Glomerular visceral epithelial cell (primary cell): ENCODE data around the gene FBXL20.

Experiments used
- DNase-seq: peaks from one replicate; pipeline ENCODE4 v3.0.0-alpha.2; 2016; ENCODE audit errors: extremely low spot score

Gene FBXL20

DNA sequence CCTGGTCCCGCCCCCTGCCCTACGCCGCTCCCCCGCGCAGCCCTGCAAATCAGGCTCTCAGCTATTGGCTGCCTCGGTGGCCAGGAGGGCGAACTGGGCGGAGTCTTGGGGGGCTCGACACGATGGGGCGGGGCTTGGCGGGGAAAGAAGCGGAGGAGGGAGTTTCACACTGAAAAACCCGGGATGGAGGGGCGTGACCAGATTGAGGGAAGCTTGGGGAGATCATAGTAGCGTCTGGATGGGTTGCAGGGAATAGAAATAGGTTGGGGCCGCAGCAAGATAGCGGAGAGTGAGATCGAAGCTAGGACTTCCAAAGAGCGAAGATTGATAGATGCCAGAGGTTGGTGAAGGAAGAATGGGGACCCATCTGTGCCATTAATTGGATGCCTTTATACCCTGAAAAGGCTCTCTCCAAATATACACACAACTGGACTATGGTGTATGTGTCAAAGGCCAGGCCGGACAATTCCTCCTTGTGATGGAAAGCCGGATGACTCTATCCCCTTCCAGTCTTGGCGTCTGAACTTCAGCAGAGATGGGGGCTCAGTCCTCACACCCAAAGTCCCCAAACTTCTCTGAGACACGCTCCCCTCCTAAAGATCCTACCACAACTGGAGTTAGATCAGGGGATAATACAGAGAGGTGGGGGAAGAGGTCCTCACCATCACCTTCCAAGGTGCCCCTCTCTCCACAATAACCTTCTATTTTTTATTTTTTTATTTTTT is 175.3 kb downstream of the FBXL20 start:
- no peak for DNase-seq

DNA sequence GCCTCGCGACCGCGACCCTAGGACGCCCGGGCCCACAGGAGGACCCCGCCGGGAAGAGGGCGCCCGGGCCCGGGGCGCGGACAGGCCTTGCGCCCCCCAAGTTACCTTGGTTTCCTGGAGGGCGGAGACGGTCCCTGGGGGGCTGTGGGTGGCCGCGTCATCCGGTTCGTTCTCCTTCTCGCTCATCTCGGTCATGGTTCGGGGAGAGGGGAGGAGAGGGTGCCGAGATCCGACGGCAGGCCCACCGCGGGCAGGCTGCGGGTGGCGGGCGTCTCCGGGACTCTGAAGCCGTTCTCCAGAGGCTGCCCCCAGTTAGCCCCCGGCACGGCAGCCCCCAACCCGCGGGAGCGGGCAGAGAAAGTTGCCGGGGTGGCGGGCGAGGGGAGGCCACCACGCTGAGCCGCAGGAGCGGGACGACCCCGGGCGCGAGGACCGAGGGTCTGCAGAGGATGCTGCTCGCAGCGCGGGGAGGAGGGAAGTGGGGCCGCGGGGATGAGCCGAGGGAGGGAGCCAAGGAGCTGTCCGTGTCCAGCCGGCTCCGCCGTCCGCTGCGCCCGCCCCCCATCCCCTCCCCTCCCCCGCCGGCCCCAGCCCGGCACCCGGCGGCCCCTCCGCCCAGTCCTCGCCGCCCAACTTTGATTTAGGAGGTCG is 176.0 kb downstream of the FBXL20 start, which contains the start of gene STAC2:
STAC2 (minus strand) TSS at position 638 of the 651 bp plus-strand sequence; CDS start at position 195, 443 bp downstream.
- no peak for DNase-seq

DNA sequence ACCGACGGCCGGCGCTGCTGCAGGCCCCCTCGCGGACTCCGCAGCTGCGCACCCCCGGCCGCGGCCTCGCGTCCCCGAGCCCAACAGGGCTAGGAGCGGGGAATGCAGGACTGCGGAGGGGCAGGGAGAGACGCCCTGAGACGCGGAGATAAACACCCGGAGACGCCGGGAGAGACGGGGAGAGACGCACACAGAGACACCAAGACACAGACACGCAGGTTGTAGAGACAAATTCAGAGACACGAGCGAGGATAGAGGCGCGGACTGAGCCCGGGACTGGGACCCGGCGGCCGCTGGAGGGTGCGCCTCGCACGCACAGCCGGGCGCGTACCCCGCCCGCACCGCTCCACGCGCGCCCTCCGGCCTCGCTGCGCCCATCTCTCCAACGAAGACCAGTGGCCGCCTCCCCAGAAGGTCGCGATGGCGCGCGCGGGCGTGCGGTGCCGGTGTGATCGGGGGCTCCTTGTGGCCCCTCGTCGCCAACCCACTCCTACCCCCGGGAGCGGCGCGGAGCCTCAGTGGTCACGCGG is 176.6 kb downstream of the FBXL20 start:
- no peak for DNase-seq

DNA sequence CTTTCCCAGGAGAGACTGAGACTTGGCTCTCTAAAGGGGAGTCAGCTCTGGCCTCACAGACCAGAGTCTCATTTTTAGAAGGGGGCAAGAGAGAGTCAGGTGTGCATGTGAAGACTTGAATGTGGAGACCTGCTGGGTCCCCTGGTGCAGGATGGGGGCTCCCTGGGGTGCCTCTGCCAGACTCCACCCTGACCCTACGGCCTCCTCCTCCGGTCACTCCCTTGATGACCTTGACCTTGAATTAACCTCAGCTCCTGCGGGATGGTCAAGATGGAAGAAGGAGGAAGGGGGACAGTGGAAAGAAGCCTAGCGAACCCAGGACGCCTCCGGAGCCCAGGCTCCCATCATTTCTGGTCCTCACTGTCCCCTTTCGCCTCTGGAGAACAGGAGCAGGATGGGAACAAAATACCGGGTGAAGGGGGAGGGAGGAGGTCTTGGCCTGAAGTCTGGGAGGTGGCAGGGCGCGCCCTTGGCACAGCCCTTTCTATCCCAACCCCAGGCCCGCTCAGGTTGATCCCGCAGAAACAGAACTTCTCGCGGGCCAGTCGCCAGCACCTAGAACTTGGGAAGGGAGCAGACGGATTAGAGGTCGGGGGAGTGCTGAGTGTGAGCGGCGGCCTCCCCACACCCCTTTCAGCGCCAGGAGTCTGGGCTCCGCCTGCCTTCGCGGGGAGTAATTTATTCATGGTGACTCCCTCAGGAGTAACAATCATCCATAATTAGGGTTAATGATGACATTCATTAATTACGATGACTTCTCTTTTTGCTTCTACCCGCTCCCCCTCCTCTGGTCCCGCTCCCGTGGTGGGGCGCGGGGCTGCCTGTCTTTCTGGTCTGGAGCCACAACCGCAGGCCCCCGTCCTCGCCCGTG is 177.3 kb downstream of the FBXL20 start:
- DNase-seq = no peak

DNA sequence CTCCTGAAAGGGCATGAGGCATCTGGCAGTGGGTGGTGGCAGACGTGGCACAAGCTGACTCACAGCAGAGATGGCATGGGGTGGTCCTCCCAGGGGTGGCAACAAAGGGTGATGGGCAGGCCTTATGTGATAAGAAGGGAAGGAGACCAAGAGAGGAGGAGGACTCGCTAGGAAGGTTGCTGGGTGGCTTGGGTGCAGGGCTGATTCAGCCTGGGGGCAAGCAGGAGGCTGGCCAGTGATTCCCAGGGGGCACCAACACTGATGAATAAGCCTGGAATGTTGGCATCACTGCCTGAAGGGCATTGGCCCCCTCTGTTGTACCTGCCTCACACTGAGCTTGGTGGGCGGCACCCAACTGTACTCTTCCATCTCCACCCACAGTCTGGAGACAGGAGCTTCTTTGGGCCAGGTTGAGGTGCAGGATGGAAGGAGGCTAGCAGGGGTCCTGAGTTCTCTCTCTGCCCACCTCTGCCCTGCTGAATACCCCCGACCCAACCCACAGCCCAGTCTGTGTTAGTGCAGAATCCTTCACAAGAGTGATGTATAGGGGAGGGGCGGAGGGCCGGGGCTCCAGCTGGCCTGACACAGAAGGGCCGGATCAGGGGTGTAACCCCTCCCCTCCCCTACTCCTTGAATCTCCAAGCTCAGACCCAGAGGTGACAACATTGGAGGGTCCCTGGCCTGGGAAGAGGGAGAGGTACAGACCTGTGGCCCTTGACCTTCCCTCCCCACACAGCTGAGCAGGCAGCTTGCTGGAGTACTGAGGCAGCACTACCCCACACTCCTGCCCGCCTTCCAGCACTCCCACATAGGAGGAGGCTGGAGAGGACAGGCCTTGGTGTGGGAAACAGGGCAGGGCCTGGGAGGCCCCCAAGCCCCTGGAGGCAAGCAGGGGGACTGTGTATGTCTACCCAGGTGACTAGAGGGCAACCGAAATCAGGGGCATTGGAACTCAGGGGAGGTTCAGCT is 178.3 kb downstream of the FBXL20 start:
- no peak for DNase-seq

DNA sequence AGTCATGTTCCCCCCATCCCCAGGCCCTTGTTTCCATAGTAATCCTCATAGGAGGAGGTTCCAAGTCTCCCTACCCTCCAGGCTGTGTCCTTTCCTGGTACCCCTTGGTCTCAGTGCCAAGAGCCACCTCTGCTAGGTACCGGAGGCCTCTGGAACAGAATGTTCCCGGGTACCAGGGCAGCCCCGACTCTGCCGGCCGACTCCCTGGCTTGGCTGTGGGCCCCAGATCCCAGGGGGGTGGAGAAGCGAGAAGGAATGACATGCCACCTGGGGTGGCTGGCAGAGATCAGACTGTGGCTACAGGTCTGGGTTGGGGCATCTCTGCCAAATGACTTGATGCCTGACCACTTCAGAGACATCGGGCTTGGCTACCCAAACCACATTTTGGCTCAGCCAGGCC is 179.3 kb downstream of the FBXL20 start:
- DNase-seq = no peak

DNA sequence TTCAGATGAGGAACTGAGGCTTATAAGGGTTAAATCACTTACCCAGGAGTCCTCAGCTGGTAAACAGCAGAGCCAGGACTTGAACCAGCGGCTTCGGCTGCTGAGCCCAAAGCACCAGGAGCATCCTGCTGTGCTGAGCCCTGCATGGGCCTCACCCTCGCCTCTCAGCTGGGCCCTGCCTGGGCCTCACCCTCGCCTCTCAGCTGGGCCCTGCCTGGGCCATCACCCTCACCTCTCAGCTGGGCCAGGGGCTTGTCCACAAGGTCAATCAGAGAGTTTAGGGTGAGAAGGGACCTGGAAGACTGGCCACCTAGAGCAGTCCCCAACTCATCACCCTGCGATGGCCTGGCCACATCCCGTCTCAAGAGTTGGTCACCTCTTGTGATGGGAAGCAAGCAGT is 179.9 kb downstream of the FBXL20 start:
- DNase-seq = no peak

DNA sequence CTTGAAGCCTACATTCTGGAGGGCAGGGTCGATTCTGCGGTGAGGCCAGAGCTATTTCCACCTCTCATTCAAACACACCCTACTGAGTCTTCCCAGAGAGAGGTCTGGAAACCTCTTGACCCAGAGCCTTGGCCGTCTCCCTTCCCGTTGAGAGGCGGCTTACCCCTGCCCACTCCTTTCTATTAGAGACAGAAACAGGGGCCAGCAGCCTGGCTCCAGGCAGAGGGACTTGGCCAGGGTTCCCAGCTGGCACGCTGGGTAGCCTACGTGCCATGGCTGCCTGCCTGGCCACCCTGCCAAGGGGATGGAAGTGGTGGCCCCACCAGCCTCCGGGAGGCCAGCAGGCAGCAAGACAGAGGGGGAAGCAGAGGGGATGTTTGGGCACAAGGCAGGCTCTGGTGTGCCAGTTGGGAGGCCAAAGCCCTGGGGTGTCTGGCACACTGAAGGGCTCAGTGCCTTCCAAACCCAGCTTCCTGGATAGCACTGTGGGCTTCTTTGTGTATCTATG is 181.7 kb downstream of the FBXL20 start:
- DNase-seq = no peak

DNA sequence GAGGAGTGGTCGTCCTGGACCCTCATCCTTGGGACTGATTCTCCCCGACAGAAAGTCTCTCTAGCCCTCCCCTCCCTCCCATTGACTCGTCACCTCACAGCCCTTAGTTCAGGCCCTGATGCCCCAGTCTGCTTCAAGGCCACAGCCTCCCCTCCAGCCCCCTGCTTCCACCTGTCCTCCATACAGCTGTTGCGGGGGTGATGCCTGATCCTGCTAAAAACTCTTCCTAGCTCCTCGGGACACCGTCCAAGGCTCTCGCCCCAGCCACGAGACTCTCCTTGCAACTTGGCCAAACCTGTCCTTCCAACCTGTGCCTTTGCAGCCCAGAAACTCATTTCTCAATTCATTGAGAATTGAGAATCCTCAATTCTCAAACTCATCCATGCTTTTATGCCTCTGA is 182.5 kb downstream of the FBXL20 start:
- DNase-seq = no peak

DNA sequence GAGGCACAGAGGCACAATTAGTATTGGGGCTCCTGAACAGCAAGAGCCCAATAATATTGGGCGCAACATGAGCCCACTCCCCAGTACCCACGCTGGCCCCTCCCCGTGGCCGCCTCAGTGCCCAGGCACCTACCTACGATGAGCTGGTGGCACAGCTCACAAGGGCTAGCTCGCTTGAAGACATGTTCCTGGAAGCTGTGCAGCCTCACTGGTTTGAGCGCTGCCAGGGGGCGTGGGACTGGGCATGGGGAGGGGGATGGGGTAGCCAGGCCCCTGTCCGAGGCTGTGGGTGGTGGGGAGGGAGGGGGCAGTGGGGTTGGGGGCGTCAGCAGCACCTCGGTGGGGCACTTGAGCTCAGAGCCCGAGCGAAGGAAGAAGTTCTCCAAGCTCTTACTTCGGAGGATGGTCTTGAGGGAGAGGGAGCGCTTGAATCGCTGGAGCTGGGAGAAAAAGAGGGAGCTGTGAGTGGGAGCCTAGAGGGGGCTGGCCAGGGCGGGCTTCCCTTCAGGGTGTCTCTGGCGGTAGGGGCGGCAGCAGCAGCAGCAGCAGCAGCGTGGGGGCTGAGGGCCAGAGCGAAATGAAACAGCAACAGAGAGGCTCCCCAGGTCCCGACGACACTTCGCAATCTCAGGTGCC is 183.6 kb downstream of the FBXL20 start:
- DNase-seq = no peak

DNA sequence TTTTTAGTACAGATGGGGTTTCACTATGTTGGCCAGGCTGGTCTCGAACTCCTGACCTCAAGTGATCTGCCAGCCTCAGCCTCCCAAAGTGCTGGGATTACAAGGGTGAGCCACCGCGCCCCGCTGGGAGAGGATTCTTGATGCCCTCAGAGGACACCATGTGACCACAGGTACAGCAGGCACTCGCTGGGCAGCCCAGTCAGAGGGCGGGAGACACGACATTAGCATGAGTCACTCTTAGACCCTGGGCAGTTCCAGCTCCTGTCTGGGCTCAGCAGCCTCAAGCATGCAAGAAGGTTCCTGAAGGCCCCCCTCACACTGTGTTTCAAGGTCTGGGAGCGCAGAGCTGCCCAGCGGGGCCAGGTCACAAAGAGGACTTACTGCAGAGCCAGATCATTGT is 187.6 kb downstream of the FBXL20 start:
- peak; percentile 57 for DNase-seq

DNA sequence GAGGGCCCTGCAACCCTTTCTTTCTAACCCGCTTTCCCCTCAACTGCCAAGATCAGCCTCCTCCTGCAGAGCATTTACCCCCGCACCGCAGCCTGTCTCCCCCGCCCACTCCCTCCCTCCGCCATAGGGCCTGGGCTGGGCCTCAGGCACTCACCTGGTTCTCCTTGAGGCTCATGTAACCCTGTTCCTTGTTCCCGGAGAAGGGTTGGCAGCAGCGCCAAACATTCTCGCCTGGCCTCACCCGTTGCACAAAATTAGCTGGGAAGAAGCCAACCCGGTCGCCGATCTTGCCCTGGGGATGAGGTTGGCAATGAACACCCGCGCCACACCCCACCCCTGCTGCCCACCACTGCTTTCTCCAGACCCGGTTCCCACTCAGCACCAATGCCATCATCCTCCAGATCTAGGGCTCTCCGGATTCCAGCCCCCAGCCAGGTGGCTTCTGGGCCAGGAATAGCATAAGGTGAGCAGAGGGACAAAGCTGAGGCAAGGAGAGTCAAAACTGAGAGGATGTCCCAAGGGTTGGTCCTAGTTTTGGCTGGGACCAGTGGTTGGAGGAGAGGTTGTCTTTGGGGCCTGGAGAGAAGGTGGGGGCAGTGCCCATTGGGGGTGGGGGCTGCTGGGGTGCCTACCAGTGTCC is 188.5 kb downstream of the FBXL20 start:
- no peak for DNase-seq

DNA sequence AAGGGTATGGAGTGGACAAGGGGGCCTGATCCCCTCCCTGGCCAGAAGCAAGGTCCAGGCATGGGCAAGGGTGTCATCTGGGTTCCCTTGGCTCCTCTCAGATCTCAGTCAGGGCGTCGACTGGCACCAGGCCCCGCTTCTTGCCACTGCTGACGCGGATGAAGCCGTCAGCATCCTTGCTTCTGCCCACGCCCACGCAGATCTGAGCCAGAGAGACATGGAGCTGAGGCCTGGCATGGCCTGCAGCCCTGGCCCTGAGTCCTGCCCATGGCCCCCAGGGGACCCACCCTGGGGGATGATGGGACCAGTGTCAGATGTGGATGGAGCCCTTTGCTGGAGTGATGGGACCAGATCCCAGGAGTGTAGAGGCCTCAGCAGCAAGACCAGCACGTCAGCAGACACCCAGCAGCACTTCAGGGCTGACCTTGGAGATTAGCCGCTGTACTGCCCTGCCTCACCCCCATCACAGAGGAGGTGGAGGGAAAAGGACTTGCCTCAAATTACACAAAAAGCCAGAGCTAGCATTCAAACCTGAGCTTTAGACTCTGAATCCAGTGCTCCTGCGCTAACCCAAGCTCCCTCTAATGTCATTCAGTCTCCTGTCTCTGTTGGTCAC is 189.1 kb downstream of the FBXL20 start:
- DNase-seq = no peak

DNA sequence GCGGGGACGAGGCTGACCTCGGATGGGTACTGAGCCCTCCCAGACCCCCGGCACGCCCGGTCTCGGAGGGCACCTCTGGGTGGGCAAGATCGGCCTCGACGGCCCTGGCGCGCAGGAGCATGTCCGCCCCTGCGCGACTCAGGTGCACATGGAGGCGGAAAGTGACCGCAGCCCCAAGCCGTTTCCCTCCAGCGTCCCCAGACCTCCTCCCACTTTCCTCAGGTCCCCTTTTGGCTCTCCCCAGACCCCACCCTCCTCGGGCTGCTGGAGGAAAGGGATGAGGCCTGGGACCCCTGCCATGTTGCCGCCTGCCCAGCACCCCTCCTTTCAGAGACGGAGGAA is 191.4 kb downstream of the FBXL20 start:
- no peak for DNase-seq

DNA sequence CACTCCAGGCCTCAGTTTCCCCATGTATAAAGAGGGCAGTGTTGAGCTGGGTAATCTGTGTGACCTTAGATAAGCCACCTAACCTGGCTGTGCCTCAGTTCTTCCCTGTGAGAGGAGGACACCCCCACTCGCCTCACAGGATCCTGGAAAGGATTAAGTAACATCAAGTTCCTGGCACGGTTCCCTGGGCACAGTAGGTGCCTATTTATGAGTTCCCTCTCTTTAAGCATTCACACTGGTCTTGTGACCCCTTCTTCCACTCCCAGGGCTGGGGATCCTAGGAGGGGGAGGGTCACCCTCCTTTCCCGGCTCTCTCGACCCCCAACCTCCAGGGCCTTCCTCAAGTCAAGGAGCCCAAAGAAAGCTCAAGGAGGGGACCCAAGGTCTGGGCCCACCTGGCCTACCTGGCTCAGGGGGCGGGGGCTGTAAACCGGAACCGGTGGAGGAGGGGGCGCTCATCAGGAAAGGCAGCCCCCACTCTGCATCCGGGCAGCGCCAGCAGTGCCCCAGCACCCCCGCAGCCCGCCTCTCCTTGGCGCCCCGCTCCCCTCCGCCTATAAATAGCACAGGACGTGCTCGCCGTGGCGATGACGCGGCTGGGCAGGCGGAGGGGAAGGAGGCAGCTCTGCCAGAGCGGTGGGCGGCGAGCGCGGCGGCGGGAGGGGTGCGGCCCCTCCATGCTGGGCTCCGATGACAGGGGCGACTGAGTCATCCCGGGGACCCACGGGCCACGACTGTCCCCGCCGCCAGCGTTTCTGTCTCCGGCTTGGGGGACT is 191.9 kb downstream of the FBXL20 start:
- DNase-seq = peak; percentile 42

DNA sequence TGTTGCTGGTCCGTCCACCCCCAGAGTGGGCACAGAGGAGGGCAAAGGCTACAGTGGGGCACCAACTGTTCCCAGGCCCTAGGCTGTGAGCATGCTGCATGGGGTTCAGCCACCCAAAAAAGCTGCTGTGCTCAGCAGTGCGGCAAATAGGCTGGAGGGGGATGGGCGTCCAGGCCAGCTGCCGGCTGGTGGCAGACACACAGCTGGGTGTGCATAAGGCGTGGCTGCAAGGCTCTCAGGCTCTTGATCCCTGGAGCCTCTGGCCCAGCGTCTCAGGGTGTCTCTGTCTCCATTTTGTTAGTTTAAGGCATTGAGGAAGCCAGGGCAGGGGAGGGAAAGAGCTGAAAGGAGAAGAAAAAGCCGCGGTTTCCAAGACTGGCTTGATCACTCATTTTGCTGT is 192.5 kb downstream of the FBXL20 start:
- DNase-seq = no peak

DNA sequence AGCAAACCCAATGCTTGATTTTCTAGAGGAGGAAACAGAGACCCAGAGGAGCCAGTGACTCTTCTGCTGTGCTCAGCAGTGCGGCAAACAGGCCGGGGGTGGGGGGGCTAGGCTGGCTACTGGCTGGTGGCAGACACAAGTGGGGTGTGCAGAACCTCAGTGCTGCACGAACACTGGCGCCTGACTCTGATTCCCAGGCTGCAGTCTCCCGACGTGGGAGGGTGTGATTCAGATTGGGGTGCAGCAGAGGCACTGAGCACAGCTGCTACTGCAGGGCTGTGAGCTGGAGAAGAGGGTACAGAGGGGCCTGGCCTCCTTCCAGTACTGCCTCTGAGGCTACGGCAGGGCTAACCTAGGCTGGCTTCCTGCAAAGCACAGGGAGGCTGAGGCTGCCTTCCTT is 193.3 kb downstream of the FBXL20 start:
- DNase-seq = no peak

DNA sequence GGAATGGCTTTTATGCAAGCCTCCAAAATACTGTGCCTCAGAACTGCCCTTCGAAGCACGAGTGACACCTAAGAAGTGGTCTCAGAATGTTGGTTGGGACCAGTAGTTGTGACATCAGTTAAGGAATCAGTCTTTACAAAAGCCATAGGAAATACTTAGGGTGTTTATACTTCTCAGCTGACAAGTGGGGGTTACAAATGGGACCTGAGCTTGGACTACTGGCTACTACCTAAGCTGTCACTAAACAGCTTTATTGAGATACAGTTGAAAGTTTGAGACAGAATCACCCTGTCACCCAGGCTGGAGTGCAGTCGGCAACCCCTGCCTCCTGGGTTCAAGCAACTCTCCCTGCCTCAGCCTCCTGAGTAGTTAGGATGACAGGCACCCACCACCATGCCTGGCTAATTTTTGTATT is 196.3 kb downstream of the FBXL20 start:
- no peak for DNase-seq

DNA sequence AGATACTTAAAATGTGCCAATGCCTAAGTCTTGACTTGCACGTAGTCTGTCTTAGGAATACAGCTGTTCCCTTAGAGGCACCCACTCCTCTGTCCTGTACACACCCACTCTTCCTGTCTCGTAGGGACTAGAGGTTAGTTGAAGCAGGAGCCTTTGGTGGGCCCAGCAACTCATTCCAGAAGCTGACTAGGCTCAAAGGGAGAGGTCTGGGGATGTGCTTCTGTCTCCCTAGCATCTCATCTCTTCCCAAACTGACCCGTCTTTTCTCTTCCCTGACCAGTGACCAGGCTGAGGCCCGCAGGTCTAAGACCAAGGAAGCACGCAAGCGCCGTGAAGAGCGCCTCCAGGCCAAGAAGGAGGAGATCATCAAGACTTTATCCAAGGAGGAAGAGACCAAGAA is 197.2 kb downstream of the FBXL20 start:
- no peak for DNase-seq
